ENCODE data around the gene PHKA2.

Gene PHKA2

GRCh38 chrX:18889346-18890048, 94.4 kb downstream of the PHKA2 start:
- DNase-seq (ENCODE audit: low read depth in 2 of 2): no peak

GRCh38 chrX:18888281-18888680, 95.6 kb downstream of the PHKA2 start:
- no peak for DNase-seq (ENCODE audit: low read depth in 2 of 2)

- DNase-seq (ENCODE audit: low read depth in 2 of 2): no peak
Measured at GRCh38 chrX:18887825-18888212, 96.1 kb downstream of the PHKA2 start.

- DNase-seq (ENCODE audit: low read depth in 2 of 2): no peak
Measured at GRCh38 chrX:18887177-18887824, 96.6 kb downstream of the PHKA2 start.

GRCh38 chrX:18886344-18887161, 97.4 kb downstream of the PHKA2 start:
- DNase-seq (ENCODE audit: low read depth in 2 of 2): no peak

GRCh38 chrX:18886005-18886343, 97.9 kb downstream of the PHKA2 start:
- no peak for DNase-seq (ENCODE audit: low read depth in 2 of 2)

GRCh38 chrX:18885328-18886004, 98.4 kb downstream of the PHKA2 start:
- DNase-seq (ENCODE audit: low read depth in 2 of 2): no peak

GRCh38 chrX:18884916-18885315, 99.0 kb downstream of the PHKA2 start:
- DNase-seq (ENCODE audit: low read depth in 2 of 2): no peak

- DNase-seq (ENCODE audit: low read depth in 2 of 2): no peak
Measured at GRCh38 chrX:18883961-18884765, 99.8 kb downstream of the PHKA2 start.

GRCh38 chrX:18883234-18883960, 100.5 kb downstream of the PHKA2 start:
- DNase-seq (ENCODE audit: low read depth in 2 of 2): no peak

GRCh38 chrX:18879144-18879543, 104.8 kb downstream of the PHKA2 start:
- DNase-seq (ENCODE audit: low read depth in 2 of 2): no peak

GRCh38 chrX:18877469-18877868, 106.4 kb downstream of the PHKA2 start:
- no peak for DNase-seq (ENCODE audit: low read depth in 2 of 2)

GRCh38 chrX:18875256-18875878, 108.5 kb downstream of the PHKA2 start:
- no peak for DNase-seq (ENCODE audit: low read depth in 2 of 2)

GRCh38 chrX:18874560-18875255, 109.2 kb downstream of the PHKA2 start:
- DNase-seq (ENCODE audit: low read depth in 2 of 2): no peak

- no peak for DNase-seq (ENCODE audit: low read depth in 2 of 2)
Measured at GRCh38 chrX:18873836-18874235, 110.1 kb downstream of the PHKA2 start.

- no peak for DNase-seq (ENCODE audit: low read depth in 2 of 2)
Measured at GRCh38 chrX:18873189-18873791, 110.6 kb downstream of the PHKA2 start.

- DNase-seq (ENCODE audit: low read depth in 2 of 2): no peak
Measured at GRCh38 chrX:18872621-18873020, 111.3 kb downstream of the PHKA2 start.

- DNase-seq (ENCODE audit: low read depth in 2 of 2): no peak
Measured at GRCh38 chrX:18871970-18872369, 111.9 kb downstream of the PHKA2 start.

GRCh38 chrX:18871161-18871890, 112.6 kb downstream of the PHKA2 start:
- DNase-seq (ENCODE audit: low read depth in 2 of 2): no peak

All from stimulated activated CD8-positive, alpha-beta memory T cell treated with anti-CD3 and anti-CD28 coated beads, Interleukin-15, amount 100 ng/mL, for 48 hours (primary cell).